IPS DF 6.9 (cell line): Measurements from ENCODE around the gene ASAP2.

ENCODE experiments used
- DNase-seq: peaks from one replicate; pipeline ENCODE4 v3.0.0-alpha.2; 2013; ENCODE audit warnings: low read depth, low spot score
- H3K27ac ChIP-seq: one replicate; pipeline ENCODE4 v1.5.1; 2013; ENCODE audit warnings: low read length, control low read depth
- H3K27me3 ChIP-seq: 2 replicates; pipeline ENCODE4 v1.6.1; 2013; ENCODE audit warnings: mild to moderate bottlenecking, low read length; ENCODE audit not compliant: control insufficient read depth, insufficient read depth
- H3K36me3 ChIP-seq: 2 replicates; pipeline ENCODE4 v1.6.1; 2013; ENCODE audit warnings: low read length; ENCODE audit not compliant: control insufficient read depth, insufficient read depth
- H3K4me1 ChIP-seq: 2 replicates; pipeline ENCODE4 v1.6.1; 2013; ENCODE audit warnings: low read length; ENCODE audit not compliant: control insufficient read depth, insufficient read depth
- H3K4me3 ChIP-seq: 2 replicates; pipeline ENCODE4 v1.5.1; 2013; ENCODE audit warnings: mild to moderate bottlenecking, low read length
- H3K9me3 ChIP-seq: 2 replicates; pipeline ENCODE4 v1.6.1; 2013; ENCODE audit warnings: low read length, inconsistent platforms; ENCODE audit not compliant: control insufficient read depth, insufficient read depth
- WGBS: extraction: QIAGEN DNeasy Blood & Tissue Kit; methylation state at CpG from one replicate; pipeline ENCODE4 v1.1.7; 2013; ENCODE audit warnings: mixed read lengths, missing lambda C conversion rate; ENCODE audit not compliant: insufficient read length, insufficient coverage; 5-methylcytosine and 5-hydroxymethylcytosine counted together

Gene ASAP2

GRCh38 chr2:9292426-9292825 lies 85.8 kb downstream of the ASAP2 start:
- Histone ChIP-seq H3K9me3 (no peaks in the 10 kb centered on the region), H3K27me3 (no peaks in the 10 kb centered on the region), H3K4me3 (no peak overlapping the region), H3K36me3 (no peaks in the 10 kb centered on the region), H3K4me1 (peaks cover 5% of the 10 kb centered on the region; the same call in 1 of the 2 replicates), H3K27ac (no peak overlapping the region)
- DNase-seq = no peak
- no CpG with 5 or more reads among the region's 4 CpGs for WGBS

- no CpG with 5 or more reads among the region's 6 CpGs for WGBS
- Histone ChIP-seq H3K36me3 (no peaks in the 10 kb centered on the region), H3K9me3 (no peaks in the 10 kb centered on the region), H3K27me3 (no peaks in the 10 kb centered on the region), H3K4me3 (no peak overlapping the region), H3K4me1 (no peaks in the 10 kb centered on the region), H3K27ac (no peak overlapping the region)
- DNase-seq = no peak
Measured at GRCh38 chr2:9294764-9295163, 88.2 kb downstream of the ASAP2 start.

- no peak overlapping the region for H3K4me3 ChIP-seq
- H3K9me3 ChIP-seq = no peaks in the 10 kb centered on the region
- no peaks in the 10 kb centered on the region for H3K4me1 ChIP-seq
- no CpG with 5 or more reads among the region's 4 CpGs for WGBS
- no peak overlapping the region for H3K27ac ChIP-seq
- no peaks in the 10 kb centered on the region for H3K27me3 ChIP-seq
- no peaks in the 10 kb centered on the region for H3K36me3 ChIP-seq
- DNase-seq = no peak
Measured at GRCh38 chr2:9296559-9296958, 89.9 kb downstream of the ASAP2 start.

GRCh38 chr2:9297156-9297555 lies 90.5 kb downstream of the ASAP2 start:
- Histone ChIP-seq H3K36me3 (no peaks in the 10 kb centered on the region), H3K4me3 (no peak overlapping the region), H3K27ac (no peak overlapping the region), H3K4me1 (no peaks in the 10 kb centered on the region), H3K27me3 (no peaks in the 10 kb centered on the region), H3K9me3 (no peaks in the 10 kb centered on the region)
- no peak for DNase-seq
- no CpG with 5 or more reads among the region's 6 CpGs for WGBS

- Histone ChIP-seq H3K27me3 (no peaks in the 10 kb centered on the region), H3K36me3 (no peaks in the 10 kb centered on the region), H3K27ac (no peak overlapping the region), H3K4me3 (no peak overlapping the region), H3K4me1 (no peaks in the 10 kb centered on the region), H3K9me3 (no peaks in the 10 kb centered on the region)
- DNase-seq = no peak
- WGBS = no CpG with 5 or more reads among the region's 7 CpGs
Measured at GRCh38 chr2:9297807-9298206, 91.2 kb downstream of the ASAP2 start.

- Histone ChIP-seq H3K27me3 (no peaks in the 10 kb centered on the region), H3K4me3 (no peak overlapping the region), H3K36me3 (no peaks in the 10 kb centered on the region), H3K4me1 (no peaks in the 10 kb centered on the region), H3K9me3 (no peaks in the 10 kb centered on the region), H3K27ac (no peak overlapping the region)
- no peak for DNase-seq
- no CpG with 5 or more reads among the region's 7 CpGs for WGBS
Measured at GRCh38 chr2:9298583-9298982, 92.0 kb downstream of the ASAP2 start.

- no peaks in the 10 kb centered on the region for H3K27me3 ChIP-seq
- no peaks in the 10 kb centered on the region for H3K9me3 ChIP-seq
- H3K36me3 ChIP-seq = no peaks in the 10 kb centered on the region
- H3K27ac ChIP-seq = no peak overlapping the region
- WGBS = no CpG with 5 or more reads among the region's 17 CpGs
- H3K4me1 ChIP-seq = no peaks in the 10 kb centered on the region
- DNase-seq = no peak
- no peak overlapping the region for H3K4me3 ChIP-seq
Measured at GRCh38 chr2:9299161-9300100, 92.8 kb downstream of the ASAP2 start.

- Histone ChIP-seq H3K9me3 (no peaks in the 10 kb centered on the region), H3K4me1 (no peaks in the 10 kb centered on the region), H3K4me3 (no peak overlapping the region), H3K27me3 (no peaks in the 10 kb centered on the region), H3K36me3 (no peaks in the 10 kb centered on the region), H3K27ac (no peak overlapping the region)
- WGBS = no CpG with 5 or more reads among the region's 3 CpGs
- no peak for DNase-seq
Measured at GRCh38 chr2:9300214-9300613, 93.6 kb downstream of the ASAP2 start.

- no CpG with 5 or more reads among the region's 10 CpGs for WGBS
- H3K36me3 ChIP-seq = no peaks in the 10 kb centered on the region
- no peaks in the 10 kb centered on the region for H3K4me1 ChIP-seq
- H3K27ac ChIP-seq = no peak overlapping the region
- no peak for DNase-seq
- no peaks in the 10 kb centered on the region for H3K9me3 ChIP-seq
- H3K4me3 ChIP-seq = no peak overlapping the region
- H3K27me3 ChIP-seq = no peaks in the 10 kb centered on the region
Measured at GRCh38 chr2:9300829-9301453, 94.3 kb downstream of the ASAP2 start.

- 0 out of 2 replicates have a peak, but pooled peaks cover 3% of the 10 kb centered on the region for H3K4me1 ChIP-seq
- no peak overlapping the region for H3K27ac ChIP-seq
- H3K4me3 ChIP-seq = no peak overlapping the region
- no peaks in the 10 kb centered on the region for H3K27me3 ChIP-seq
- H3K36me3 ChIP-seq = no peaks in the 10 kb centered on the region
- DNase-seq = no peak
- no CpG with 5 or more reads among the region's 2 CpGs for WGBS
- H3K9me3 ChIP-seq = no peaks in the 10 kb centered on the region
Measured at GRCh38 chr2:9302755-9303154, 96.1 kb downstream of the ASAP2 start.
